IPS-15b (cell line): ENCODE data around the gene B4GALT2.
A peak's percentile ranks its signal among the peaks of the same experiment; 100 is the strongest.

Experiments
- H3K27me3 ChIP-seq: one replicate; pipeline ENCODE4 v1.6.1; 2013; ENCODE audit warnings: low read length; ENCODE audit not compliant: control insufficient read depth, insufficient read depth
- H3K36me3 ChIP-seq: one replicate; pipeline ENCODE4 v1.6.1; 2013; ENCODE audit warnings: low read length; ENCODE audit not compliant: control insufficient read depth, insufficient read depth
- H3K4me1 ChIP-seq: one replicate; pipeline ENCODE4 v1.6.1; 2013; ENCODE audit warnings: mild to moderate bottlenecking, low read length; ENCODE audit not compliant: control insufficient read depth, insufficient read depth
- H3K4me3 ChIP-seq: one replicate; pipeline ENCODE4 v1.5.1; 2013; ENCODE audit warnings: low read depth, low read length
- H3K9ac ChIP-seq: one replicate; pipeline ENCODE4 v1.6.1; 2013; ENCODE audit warnings: low read depth, mild to moderate bottlenecking, low read length
- H3K9me3 ChIP-seq: one replicate; pipeline ENCODE4 v1.6.1; 2013; ENCODE audit warnings: mild to moderate bottlenecking, low read length; ENCODE audit not compliant: control insufficient read depth, insufficient read depth

The B4GALT2 gene

GRCh38 chr1:44020464-44020863, 41.5 kb downstream of the B4GALT2 start:
- Histone ChIP-seq H3K4me3 (no peak overlapping the region), H3K9me3 (no peaks in the 10 kb centered on the region), H3K27me3 (no peaks in the 10 kb centered on the region), H3K9ac (no peak overlapping the region), H3K4me1 (no peaks in the 10 kb centered on the region), H3K36me3 (peaks cover 6% of the 10 kb centered on the region)

- Histone ChIP-seq H3K9me3 (no peaks in the 10 kb centered on the region), H3K27me3 (no peaks in the 10 kb centered on the region), H3K4me1 (no peaks in the 10 kb centered on the region), H3K4me3 (no peak overlapping the region), H3K9ac (no peak overlapping the region), H3K36me3 (peaks cover 6% of the 10 kb centered on the region)
Measured at GRCh38 chr1:44021156-44021555, 42.1 kb downstream of the B4GALT2 start.

GRCh38 chr1:44021581-44022321, 42.7 kb downstream of the B4GALT2 start:
- H3K4me1 ChIP-seq: no peaks in the 10 kb centered on the region
- no peaks in the 10 kb centered on the region for H3K9me3 ChIP-seq
- no peak overlapping the region for H3K4me3 ChIP-seq
- peaks cover 6% of the 10 kb centered on the region for H3K36me3 ChIP-seq
- no peaks in the 10 kb centered on the region for H3K27me3 ChIP-seq
- H3K9ac ChIP-seq: no peak overlapping the region

- H3K9ac ChIP-seq: no peak overlapping the region
- H3K36me3 ChIP-seq: peaks cover 6% of the 10 kb centered on the region
- no peaks in the 10 kb centered on the region for H3K27me3 ChIP-seq
- peaks cover 3% of the 10 kb centered on the region for H3K4me1 ChIP-seq
- no peak overlapping the region for H3K4me3 ChIP-seq
- no peaks in the 10 kb centered on the region for H3K9me3 ChIP-seq
Measured at GRCh38 chr1:44024031-44024902, 45.3 kb downstream of the B4GALT2 start.

- Histone ChIP-seq H3K4me1 (peaks cover 5% of the 10 kb centered on the region), H3K4me3 (no peak overlapping the region), H3K9me3 (no peaks in the 10 kb centered on the region), H3K36me3 (peaks cover 6% of the 10 kb centered on the region), H3K9ac (no peak overlapping the region), H3K27me3 (no peaks in the 10 kb centered on the region)
Measured at GRCh38 chr1:44024903-44025525, 46.0 kb downstream of the B4GALT2 start.

- peaks cover 5% of the 10 kb centered on the region for H3K4me1 ChIP-seq
- no peaks in the 10 kb centered on the region for H3K9me3 ChIP-seq
Measured at GRCh38 chr1:44025816-44026215, 46.8 kb downstream of the B4GALT2 start.

GRCh38 chr1:44027320-44027719, 48.3 kb downstream of the B4GALT2 start:
- no peak overlapping the region for H3K9ac ChIP-seq

More at GRCh38 chr1:44025816-44026215, 46.8 kb downstream of the B4GALT2 start:
- Histone ChIP-seq H3K27me3 (no peaks in the 10 kb centered on the region), H3K9ac (no peak overlapping the region), H3K36me3 (peaks cover 6% of the 10 kb centered on the region), H3K4me3 (no peak overlapping the region)

GRCh38 chr1:44029260-44029910, 50.4 kb downstream of the B4GALT2 start:
- Histone ChIP-seq H3K9me3 (no peaks in the 10 kb centered on the region), H3K27me3 (no peaks in the 10 kb centered on the region), H3K36me3 (no peaks in the 10 kb centered on the region), H3K9ac (no peak overlapping the region), H3K4me3 (peak overlapping the region; percentile 68), H3K4me1 (peaks cover 13% of the 10 kb centered on the region)

More at GRCh38 chr1:44027320-44027719, 48.3 kb downstream of the B4GALT2 start:
- no peaks in the 10 kb centered on the region for H3K9me3 ChIP-seq
- H3K36me3 ChIP-seq: no peaks in the 10 kb centered on the region
- H3K4me1 ChIP-seq: peaks cover 12% of the 10 kb centered on the region
- H3K27me3 ChIP-seq: no peaks in the 10 kb centered on the region
- H3K4me3 ChIP-seq: no peak overlapping the region

GRCh38 chr1:44029911-44030604, 51.0 kb downstream of the B4GALT2 start:
- peaks cover 13% of the 10 kb centered on the region for H3K4me1 ChIP-seq

GRCh38 chr1:44030605-44031251, 51.7 kb downstream of the B4GALT2 start:
- H3K36me3 ChIP-seq: no peaks in the 10 kb centered on the region
- H3K9ac ChIP-seq: peak overlapping the region; percentile 85
- H3K27me3 ChIP-seq: no peaks in the 10 kb centered on the region
- H3K9me3 ChIP-seq: no peaks in the 10 kb centered on the region
- H3K4me3 ChIP-seq: peak overlapping the region; percentile 68
- H3K4me1 ChIP-seq: peaks cover 13% of the 10 kb centered on the region

More at GRCh38 chr1:44029911-44030604, 51.0 kb downstream of the B4GALT2 start:
- no peaks in the 10 kb centered on the region for H3K36me3 ChIP-seq
- peak overlapping the region; percentile 85 for H3K9ac ChIP-seq
- H3K4me3 ChIP-seq: peak overlapping the region; percentile 68
- no peaks in the 10 kb centered on the region for H3K27me3 ChIP-seq
- no peaks in the 10 kb centered on the region for H3K9me3 ChIP-seq
